ENCODE measurements around the gene PRSS12. TPM values are rescaled to one million over a fixed set of nuclear protein-coding genes. Genes with fewer than 3 reads are reported as not detected.

PRSS12 gene
- total RNA-seq, 1 donor from 2014 or later = 15.0 TPM

DNA sequence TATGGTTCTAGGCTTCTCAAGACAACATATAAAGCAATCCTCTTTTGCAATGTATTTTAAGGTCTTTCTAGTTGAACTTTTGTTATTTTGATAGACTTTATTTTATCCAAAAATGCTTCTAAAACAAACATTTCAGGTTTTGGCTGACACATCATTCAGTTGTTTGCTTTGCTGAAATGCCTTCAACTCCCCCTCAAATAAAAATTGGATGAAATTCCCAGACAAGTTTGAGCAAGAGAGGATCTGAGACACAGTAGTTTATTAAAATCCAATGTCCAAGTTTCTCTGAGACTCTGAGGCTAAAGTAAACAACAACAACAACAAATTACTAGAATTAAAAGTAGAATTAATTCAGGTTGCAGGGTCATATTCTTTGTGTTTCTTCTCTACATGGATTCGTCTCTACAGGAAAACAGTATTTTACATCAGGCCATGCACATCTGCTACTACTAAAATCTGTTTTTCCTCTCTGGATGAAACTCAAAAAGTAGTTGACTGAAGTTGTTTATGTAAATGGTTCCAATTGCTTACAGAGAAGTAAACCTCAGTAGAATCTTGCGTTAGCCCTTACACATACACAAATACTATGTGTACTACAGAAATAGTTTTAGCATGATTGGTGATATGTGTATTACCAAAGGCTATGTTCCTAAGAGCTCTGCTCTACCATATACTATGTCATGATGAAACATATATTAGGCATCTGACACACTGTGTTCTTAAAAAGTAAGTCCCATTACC lies 64.9 kb downstream of the PRSS12 start:
- no peak for DNase-seq (ENCODE audit: extremely low spot score in 2 of 2)
- Histone ChIP-seq H3K27me3 (no peaks in the 10 kb centered on the region), H3K9me3 (no peaks in the 10 kb centered on the region), H3K4me1 (no peaks in the 10 kb centered on the region), H3K36me3 (no peaks in the 10 kb centered on the region), H3K27ac (peak overlapping the region; percentile 45), H3K4me3 (no peak overlapping the region)
- intact Hi-C loops (cut with DNase I) = no loop called here
- TF ChIP-seq POLR2A (IDR thresholded peaks at IDR 0.05) (no peak), POLR2AphosphoS5 (IDR thresholded peaks at IDR 0.05; ENCODE audit: insufficient read depth in 1 of 2, low read depth in 1 of 2) (no peak)
- TF ChIP-seq, protein P1, sequence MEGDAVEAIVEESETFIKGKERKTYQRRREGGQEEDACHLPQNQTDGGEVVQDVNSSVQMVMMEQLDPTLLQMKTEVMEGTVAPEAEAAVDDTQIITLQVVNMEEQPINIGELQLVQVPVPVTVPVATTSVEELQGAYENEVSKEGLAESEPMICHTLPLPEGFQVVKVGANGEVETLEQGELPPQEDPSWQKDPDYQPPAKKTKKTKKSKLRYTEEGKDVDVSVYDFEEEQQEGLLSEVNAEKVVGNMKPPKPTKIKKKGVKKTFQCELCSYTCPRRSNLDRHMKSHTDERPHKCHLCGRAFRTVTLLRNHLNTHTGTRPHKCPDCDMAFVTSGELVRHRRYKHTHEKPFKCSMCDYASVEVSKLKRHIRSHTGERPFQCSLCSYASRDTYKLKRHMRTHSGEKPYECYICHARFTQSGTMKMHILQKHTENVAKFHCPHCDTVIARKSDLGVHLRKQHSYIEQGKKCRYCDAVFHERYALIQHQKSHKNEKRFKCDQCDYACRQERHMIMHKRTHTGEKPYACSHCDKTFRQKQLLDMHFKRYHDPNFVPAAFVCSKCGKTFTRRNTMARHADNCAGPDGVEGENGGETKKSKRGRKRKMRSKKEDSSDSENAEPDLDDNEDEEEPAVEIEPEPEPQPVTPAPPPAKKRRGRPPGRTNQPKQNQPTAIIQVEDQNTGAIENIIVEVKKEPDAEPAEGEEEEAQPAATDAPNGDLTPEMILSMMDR (IDR thresholded peaks at IDR 0.05) = no peak

DNA sequence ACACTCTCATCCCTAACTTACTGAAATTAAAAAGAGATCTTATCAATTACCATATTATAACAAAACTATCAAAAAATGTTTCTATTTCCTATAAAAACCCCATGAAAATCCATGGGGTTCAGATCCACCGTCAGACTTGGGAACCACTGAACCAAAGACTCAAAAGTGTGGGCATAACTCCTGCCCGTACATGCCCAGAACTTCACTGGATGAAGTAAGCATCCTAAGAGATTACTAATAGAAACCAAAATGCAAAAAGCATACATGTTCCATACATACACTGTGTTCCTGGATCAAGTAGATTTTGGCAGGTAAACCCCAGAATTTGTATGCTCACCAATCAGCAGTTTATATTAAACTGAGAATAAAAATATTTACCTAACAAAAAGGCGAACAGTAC lies 66.1 kb downstream of the PRSS12 start:
- no peak for DNase-seq (ENCODE audit: extremely low spot score in 2 of 2)
- TF ChIP-seq, protein P1 (IDR thresholded peaks at IDR 0.05) = no peak
- no peak for TF ChIP-seq POLR2AphosphoS5 (IDR thresholded peaks at IDR 0.05; ENCODE audit: insufficient read depth in 1 of 2, low read depth in 1 of 2)
- TF ChIP-seq POLR2A (IDR thresholded peaks at IDR 0.05) = no peak
- intact Hi-C loops (cut with DNase I) = no loop called here
- H3K9me3 ChIP-seq = no peaks in the 10 kb centered on the region
- peaks cover 1% of the 10 kb centered on the region for H3K4me1 ChIP-seq
- H3K36me3 ChIP-seq = no peaks in the 10 kb centered on the region
- H3K4me3 ChIP-seq = no peak overlapping the region
- H3K27ac ChIP-seq = peak overlapping the region; percentile 41
- H3K27me3 ChIP-seq = no peaks in the 10 kb centered on the region

DNA sequence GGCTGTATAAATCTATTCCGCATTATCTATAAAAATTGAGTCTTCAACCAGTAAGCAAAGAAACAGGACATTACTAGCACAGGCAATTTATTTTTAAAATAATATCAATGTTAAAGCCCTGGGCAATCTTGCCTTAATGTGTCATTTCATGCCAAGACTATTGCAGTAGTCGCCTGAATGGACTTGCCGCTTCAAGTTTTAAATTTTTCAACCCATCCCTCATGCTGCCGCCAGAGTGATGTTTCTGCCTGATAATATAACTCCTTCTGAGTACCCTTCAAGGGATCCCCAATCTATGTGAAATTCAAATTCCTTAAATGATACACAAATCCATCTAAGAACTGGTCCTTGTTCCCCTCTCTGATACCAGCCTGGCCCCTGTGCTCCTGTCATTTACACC lies 66.9 kb downstream of the PRSS12 start:
- DNase-seq (ENCODE audit: extremely low spot score in 2 of 2) = no peak
- Histone ChIP-seq H3K27ac (no peak overlapping the region), H3K9me3 (no peaks in the 10 kb centered on the region), H3K4me1 (peaks cover 9% of the 10 kb centered on the region), H3K4me3 (no peak overlapping the region), H3K27me3 (no peaks in the 10 kb centered on the region), H3K36me3 (no peaks in the 10 kb centered on the region)
- intact Hi-C loops (cut with DNase I) = no loop called here
- TF ChIP-seq POLR2A (IDR thresholded peaks at IDR 0.05) = no peak
- TF ChIP-seq, protein P1 (IDR thresholded peaks at IDR 0.05) = no peak
- no peak for TF ChIP-seq POLR2AphosphoS5 (IDR thresholded peaks at IDR 0.05; ENCODE audit: insufficient read depth in 1 of 2, low read depth in 1 of 2)

DNA sequence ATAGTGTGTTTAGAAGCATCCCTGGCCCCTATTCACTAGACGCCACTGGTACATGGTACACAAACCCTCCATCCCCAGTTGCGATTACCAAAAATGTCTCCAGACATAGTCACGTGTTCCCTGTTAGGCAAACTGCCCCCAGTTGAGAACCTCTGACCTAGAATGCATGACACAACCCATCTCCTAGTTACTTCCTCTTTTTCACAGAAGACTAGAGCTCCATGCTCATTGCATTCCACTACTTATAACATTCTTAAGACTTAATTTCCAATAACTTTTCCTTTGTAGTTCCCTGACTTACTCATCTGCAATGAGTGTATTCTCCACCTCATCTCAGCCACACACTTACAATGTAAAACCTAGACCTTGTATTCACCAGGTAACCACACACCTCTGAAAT lies 68.6 kb downstream of the PRSS12 start:
- Histone ChIP-seq H3K27me3 (no peaks in the 10 kb centered on the region), H3K36me3 (no peaks in the 10 kb centered on the region), H3K4me1 (peaks cover 27% of the 10 kb centered on the region), H3K9me3 (no peaks in the 10 kb centered on the region), H3K27ac (no peak overlapping the region), H3K4me3 (no peak overlapping the region)
- intact Hi-C loops (cut with DNase I) = no loop called here
- TF ChIP-seq, protein P1 (IDR thresholded peaks at IDR 0.05) = no peak
- TF ChIP-seq POLR2A (IDR thresholded peaks at IDR 0.05) (no peak), POLR2AphosphoS5 (IDR thresholded peaks at IDR 0.05; ENCODE audit: insufficient read depth in 1 of 2, low read depth in 1 of 2) (no peak)
- no peak for DNase-seq (ENCODE audit: extremely low spot score in 2 of 2)

DNA sequence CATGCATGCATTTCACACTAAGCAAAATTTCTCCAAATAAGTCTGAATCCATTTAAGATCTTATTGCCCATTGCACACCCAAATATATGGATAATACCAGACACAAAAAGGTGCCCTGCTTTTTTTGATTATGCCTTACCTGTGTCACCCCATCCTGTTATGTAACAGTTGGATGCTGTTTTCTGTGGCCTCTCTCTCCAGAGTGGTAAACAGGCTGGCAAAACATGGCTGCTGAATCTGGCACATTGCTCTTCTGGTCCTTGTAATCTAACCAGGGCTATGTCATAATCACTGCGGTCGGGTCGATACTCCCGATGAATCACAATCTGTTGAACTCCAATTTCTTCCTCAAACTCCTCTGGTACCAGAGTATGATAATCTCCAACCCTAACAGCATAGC lies 70.1 kb downstream of the PRSS12 start:
- no peak for DNase-seq (ENCODE audit: extremely low spot score in 2 of 2)
- no peaks in the 10 kb centered on the region for H3K27me3 ChIP-seq
- H3K27ac ChIP-seq = no peak overlapping the region
- no peaks in the 10 kb centered on the region for H3K9me3 ChIP-seq
- peaks cover 27% of the 10 kb centered on the region for H3K4me1 ChIP-seq
- TF ChIP-seq, protein P1 (IDR thresholded peaks at IDR 0.05) = no peak
- TF ChIP-seq POLR2A (IDR thresholded peaks at IDR 0.05) (no peak), POLR2AphosphoS5 (IDR thresholded peaks at IDR 0.05; ENCODE audit: insufficient read depth in 1 of 2, low read depth in 1 of 2) (no peak)
- intact Hi-C loops (cut with DNase I) = no loop called here
- H3K4me3 ChIP-seq = no peak overlapping the region
- no peaks in the 10 kb centered on the region for H3K36me3 ChIP-seq

All from vagina (tissue), 2 donors.